NCI-H446 (cell line): Measurements from ENCODE around the gene ANXA4.

Experiments used
- DNase-seq, 2 experiments: peaks; one replicate each; lab custom pipeline; 2025; lab: John Stamatoyannopoulos, UW

The ANXA4 gene

DNA sequence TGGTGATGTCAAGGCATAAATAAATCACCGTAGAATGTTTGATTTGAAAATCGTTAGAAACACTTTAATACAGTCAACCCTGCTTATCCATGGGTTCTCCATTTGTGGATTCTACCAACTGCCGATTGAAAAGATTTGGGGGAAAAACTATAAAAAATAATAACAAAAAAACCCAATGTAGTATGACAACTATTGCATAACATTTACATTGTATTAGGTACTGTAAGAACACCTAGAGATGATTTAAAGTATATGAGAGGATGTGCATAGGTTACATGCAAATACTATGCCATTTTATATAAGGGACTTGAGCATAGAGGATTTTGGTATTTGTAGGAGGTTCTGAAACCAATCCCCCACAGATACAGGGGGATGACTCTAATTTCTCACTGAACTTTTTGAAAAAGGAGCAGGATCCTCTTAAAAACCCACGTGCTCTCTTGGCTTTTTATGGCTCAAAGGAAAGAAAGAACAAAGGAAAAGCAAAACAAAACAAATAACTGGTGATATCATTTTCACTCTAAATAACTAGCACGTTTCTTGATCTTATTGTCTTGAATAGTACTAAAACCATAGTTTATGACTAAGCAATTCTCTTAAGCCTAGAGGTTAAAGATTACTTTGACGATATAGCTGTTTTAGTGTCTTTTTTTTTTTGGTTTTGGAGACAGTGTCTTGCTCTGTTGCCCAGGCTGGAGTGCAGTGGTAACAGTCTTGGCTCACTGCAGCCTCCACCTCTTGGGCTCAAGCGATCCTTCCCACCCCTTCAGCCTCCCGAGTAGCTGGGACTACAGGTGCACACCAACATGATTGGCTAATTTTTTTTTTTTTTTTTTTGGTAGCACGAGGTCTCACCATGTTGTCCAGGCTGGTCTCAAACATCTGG is 104.5 kb downstream of the ANXA4 start:
- no peak for DNase-seq

DNA sequence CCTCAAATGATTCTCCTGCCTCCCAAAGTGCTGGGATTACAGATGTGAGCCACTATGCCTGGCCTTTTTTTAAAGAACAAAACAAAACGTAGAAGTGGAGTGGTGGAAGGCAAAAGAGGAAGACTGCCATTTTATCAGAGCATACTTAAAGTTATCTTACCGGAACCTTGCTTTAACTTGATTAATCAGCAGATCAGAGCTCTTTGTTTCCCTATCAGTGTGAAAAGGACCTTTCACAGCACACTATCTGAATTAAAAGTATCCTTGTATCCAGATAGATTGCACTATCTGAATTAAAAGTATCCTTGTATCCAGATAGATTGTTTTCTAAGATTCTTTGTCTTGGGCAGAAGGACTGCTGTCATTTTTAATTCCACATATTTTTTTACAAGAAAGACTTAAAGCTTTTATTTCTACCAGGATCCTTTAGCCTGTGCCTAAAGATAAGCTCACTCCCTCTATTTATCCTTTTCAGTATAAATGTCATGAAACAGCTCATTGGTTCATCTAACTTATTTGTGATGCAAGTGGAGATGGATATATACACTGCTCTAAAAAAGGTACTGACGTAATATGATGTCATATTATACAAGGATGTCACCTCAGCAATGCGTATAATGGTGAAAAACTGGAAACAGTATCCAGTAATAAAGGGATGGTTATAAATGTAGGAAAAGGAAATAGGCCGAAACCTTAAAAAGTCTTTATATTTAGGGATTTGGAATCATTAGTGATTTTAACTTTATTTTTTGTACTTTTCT is 105.3 kb downstream of the ANXA4 start:
- no peak for DNase-seq

DNA sequence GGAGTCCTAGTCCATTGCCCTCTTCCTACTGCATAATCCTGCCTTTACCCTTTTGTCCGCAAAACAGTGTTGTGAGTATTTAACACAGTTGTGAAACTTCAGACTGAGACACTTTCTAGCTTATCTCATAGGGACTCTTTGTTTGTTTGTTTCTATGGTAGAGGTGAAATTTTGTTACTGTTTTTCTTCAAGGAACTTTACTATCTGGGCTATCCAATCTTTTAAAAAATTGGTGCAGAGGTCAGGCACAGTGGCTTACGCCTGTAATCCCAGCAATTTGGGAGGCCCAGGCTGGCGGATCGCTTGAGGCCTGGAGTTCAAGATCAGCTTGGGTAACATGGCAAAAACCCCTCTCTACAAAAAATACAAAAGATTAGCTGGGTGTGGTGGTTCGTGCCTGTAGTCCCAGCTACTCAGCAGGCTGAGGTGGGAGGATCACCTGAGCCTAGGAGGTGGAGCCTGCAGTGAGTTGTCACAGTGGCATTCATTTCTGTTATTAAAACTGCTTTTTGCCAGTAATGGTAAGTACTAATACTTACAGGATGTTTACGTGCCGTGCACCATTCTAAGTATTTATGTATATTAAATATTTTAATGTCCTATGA is 106.4 kb downstream of the ANXA4 start:
- no peak for DNase-seq

DNA sequence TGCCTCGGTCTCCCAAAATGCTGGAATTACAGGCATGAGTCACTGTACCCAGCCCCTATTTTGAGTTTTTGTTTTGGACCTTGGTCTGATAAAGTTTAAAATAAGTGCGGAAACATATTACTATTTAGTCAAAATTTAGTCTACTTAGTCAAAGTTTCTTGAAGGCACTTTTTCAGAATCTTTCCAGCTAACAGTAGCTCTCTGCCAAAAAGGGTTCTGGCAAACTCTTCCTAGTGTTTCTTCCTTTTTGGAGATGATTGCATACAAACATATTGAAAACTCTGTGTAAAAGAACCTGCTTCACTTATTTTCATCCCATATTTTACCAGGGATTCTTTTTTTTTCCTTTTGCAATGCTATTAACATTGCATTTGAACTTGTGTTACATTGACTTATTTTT is 116.3 kb downstream of the ANXA4 start:
- no peak for DNase-seq

DNA sequence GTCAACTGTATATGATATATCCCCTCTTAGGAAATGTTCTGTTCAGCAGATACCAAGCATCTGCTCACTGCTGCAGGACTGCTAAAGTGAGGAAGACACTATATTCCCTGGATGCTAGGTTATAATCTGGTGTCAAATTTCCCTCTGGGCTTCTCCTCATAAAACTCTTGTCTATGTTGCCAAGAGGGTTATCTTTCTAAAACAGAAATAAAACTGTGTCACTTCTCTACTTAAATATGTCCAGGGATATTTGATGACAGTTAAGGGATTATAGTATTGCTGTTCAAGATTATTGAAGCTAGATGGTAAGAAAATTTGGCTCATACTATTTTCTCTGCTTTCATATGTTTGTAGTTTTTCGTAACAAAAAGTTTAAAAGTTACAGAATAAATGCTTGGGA is 121.4 kb downstream of the ANXA4 start:
- no peak for DNase-seq
